HG03108 (cell line): ENCODE results near the gene CCM2.
"Not testable (repeated sequence)": the region's sequence is repeated elsewhere in the genome, so short reads cannot be mapped to it uniquely, and the experiment has no call there.

Experiments
- ATAC-seq: cut with Tn5 transposase; IDR thresholded peaks from one replicate; pipeline ENCODE4 v1.9.1; 2021; ENCODE audit warnings: moderate library complexity; ENCODE audit not compliant: unreplicated experiment

CCM2 gene

GRCh38 chr7:44980393-44981034 lies 19.5 kb upstream of the CCM2 start:
- ATAC-seq, result peak; percentile 36

DNA sequence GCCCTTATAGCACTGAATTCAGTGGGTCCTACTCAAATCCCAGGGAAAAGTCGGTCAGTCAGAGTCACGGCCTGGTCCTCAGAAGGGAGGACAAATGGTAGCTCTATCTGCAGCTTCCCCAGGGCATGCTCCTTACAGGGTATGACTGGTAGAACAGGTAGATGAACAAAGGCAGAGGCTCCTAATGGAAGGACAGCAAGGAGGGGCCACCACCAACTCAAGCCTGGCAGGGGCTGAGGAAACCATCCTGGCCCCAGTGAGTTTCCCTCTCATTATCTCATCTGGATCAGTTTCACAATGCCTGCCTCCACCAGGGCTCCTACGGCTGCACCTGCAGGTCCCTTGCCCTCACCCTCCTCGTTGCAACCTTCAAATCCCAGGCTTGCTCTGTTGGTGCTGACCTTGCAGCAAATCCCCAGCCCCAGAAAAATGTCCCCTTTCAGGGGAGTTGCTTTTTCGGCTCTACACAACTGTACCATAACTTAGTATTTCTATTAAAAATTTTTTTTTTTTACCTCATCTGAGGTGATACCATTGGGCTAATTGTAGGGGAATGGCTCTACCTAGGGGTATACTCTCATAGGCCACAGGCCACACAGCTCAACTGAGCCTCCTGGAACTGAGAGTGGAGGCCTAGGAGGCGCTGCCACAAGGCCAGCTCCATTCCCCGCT lies 18.8 kb upstream of the CCM2 start:
- no peak for ATAC-seq

DNA sequence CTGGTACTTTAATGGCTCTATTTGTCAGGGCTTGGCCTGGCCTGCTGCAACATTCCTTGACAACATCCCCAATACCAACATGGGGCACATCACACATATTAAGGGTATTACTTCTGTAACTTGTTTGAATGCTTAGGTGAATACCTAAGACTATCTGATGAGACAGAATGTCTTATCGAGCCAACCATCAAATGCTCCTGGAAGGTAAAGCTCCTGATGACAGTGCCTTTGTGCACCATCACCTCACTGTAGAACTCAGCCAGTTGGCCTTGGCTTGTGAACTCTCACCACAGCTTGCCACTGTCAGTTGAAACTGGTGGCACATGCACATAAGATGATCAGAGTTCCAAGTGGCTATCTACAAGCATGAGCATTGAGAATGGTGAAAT lies 17.5 kb upstream of the CCM2 start:
- ATAC-seq, result no peak

- ATAC-seq, result no peak
Measured at GRCh38 chr7:44982970-44983369, 17.0 kb upstream of the CCM2 start.

DNA sequence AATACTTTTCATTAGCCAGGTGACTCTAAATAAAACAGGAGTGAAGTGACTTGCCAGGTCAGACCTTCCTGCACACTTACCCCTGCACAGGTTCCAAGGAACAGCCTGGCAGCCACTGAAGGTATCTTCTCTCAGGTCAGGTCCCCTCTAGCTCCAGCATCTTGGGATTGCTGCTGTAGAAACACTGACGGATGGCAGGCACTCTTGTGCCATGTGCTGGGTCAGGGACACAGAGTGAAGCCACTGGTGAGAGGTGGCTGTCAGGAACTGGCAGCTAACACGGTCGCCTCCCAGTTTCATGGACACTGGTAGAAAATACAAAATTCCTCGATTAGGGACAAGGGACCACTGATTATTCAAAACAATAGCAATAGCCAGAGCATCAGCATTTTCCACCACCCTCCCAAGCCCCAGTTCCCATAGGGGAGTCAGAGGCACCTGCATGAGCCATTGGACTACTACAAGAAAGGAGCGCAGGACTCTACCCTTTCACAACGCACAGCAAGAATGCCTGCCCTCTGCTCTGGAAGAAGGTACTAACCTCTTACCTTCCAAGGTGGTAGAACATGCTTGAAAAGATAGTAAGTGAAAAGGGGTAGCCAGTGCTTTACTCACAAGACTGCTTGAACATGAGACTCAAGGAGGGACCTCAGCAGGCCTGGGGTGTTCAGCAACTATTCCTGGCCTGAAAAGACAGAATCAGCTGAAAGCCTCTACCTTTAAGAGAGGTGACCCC lies 16.1 kb upstream of the CCM2 start:
- no peak for ATAC-seq

DNA sequence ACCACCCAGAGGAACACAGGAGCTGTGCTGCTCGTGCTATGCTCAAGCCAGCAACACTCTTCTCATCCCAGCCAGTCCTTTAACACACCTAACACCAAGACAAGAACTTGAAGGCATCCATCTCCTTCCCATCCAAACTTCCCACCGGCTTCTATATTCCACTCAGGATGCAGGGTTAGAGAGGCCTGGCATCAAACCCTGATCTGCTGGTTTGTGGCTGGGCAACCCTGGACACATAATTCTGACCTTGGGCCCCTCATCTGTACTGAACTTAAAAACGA lies 15.6 kb upstream of the CCM2 start:
- no peak for ATAC-seq

- ATAC-seq, result no peak
Measured at GRCh38 chr7:44985033-44985695, 14.8 kb upstream of the CCM2 start.

DNA sequence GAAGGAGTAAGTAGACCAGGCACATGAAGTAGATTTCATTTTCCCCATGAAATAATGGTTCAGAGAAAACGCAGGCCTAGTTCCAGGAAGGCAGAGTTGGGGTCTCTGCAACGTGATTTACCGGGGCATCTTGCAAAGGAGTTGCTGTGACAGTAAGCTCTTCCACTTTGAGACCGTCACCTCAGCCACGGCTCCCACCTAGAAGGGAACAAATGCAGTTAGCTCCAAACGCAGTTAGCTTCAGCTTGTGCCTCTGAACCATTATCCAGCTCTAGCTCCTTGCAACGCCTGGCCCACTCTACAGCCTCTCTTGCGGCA lies 14.1 kb upstream of the CCM2 start:
- no peak for ATAC-seq

GRCh38 chr7:44986218-44987053 lies 13.6 kb upstream of the CCM2 start:
- peak; percentile 91 for ATAC-seq

DNA sequence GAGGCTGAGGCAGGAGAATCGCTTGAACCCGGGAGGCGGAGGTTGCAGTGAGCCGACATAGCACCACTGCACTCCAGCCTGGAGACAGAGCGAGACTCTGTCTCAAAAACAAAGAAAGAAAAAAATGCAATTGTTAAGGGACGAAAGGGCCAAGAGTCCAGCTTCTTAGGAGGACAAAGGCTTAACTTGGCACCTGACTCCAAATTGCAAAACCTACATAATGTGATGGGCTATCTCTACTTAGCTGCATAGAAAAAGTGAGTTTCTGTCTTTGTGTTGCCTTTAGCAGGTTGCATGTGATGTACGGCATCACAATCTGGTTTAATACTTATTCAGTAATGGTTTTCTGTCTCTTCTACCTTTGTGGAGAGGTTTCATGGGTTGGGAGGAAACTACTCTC lies 12.5 kb upstream of the CCM2 start:
- no peak for ATAC-seq

DNA sequence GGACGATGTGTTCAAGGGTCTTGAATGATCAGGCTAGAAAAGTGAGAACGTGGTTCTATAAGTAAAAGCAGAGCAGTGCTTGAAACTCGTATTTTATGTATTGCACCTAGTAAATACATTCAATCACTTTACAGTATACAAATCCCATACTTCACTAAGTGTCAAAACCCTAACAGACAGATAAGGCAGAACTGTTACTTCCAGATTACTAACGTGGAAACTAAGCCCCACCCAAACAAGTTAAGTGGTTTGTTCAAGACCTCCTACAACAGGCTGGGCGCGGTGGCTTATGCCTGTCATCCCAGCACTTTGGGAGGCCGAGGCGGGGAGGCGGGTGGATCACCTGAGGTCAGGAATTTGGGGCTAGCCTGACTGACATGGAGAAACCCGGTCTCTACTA lies 12.0 kb upstream of the CCM2 start:
- no peak for ATAC-seq

GRCh38 chr7:44988701-44989100 lies 11.3 kb upstream of the CCM2 start:
- no peak for ATAC-seq

DNA sequence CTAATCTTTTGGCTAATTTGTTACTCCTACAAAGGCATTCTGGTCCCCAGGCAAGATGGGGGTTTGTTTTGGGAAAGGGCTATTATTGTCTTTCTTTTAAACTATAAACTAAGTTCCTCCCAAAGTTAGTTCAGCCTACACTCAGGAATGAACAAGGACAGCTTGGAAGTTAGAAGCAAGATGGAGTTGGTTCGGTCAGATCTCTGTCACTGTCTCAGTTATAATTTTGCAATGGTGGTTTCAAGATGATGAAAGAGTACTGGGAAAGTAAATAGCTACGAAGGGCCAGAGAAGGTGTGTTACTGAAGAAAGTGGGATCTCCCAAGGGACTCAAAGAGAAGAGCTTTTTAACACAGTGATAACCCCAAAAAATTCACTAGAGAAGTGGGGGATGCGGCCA lies 10.9 kb upstream of the CCM2 start:
- no peak for ATAC-seq

DNA sequence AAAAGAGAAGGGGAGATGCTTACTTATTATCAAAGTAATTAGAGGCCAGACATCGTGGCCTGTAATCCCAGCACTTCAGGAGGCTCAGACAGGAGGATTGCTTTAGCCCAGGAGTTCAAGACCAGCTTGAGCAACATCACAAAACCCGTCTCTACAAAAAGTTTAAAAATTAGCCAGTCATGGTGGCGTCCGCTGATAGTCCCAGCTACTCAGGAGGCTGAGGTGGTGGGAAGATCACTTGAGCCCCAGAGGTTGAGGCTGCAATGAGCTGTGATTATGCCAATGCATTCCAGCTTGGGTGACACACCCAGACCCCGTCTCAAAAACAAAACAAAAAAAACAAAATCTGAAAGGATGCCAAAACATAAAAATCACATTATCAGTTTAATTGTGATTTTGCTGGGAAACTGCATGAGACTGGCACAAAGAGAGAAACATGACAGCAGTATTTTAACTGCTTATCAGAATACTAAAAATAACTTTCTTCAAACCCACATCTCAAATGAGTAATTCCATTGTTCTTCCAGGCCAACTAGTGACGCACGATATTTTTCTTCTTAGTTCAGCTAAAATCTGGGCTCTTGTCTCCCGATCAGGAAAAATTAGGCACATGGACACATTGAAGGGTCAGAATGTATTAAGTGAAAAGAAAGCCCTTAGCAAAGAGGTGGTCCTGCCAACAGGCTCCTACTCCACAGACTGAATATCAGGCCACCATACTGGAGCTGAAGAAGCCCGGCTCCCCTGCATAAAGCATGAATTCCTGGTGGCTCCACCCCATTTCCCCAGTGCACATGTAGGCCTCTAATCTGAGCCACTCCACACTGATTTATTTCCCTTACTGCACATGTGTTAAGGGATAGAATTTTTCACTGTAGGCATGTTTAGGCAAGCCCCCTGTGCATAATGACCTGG lies 9.6 kb upstream of the CCM2 start:
- no peak for ATAC-seq

DNA sequence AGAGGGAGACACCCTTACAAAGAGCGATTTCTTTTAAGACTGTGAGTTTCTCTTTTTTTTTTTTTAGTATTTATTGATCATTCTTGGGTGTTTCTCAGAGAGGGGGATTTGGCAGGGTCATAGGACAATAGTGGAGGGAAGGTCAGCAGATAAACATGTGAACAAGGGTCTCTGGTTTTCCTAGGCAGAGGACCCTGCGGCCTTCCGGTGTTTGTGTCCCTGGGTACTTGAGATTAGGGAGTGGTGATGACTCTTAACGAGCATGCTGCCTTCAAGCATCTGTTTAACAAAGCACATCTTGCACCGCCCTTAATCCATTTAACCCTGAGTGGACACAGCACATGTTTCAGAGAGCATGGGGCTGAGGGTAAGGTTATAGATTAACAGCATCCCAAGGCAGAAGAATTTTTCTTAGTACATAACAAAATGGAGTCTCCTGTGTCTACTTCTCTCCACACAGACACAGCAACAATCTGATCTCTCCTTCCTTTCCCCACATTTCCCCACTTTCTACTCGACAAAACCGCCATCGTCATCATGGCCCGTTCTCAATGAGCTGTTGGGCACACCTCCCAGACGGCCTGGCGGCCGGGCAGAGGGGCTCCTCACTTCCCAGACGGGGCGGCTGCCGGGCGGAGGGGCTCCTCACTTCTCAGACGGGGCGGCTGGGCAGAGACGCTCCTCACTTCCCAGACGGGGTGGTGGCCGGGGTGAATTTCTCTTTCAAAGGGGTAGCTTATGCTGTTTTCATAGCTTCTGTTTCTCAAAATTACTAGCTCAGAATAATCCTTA lies 7.8 kb upstream of the CCM2 start:
- ATAC-seq, result not testable (repeated sequence)

DNA sequence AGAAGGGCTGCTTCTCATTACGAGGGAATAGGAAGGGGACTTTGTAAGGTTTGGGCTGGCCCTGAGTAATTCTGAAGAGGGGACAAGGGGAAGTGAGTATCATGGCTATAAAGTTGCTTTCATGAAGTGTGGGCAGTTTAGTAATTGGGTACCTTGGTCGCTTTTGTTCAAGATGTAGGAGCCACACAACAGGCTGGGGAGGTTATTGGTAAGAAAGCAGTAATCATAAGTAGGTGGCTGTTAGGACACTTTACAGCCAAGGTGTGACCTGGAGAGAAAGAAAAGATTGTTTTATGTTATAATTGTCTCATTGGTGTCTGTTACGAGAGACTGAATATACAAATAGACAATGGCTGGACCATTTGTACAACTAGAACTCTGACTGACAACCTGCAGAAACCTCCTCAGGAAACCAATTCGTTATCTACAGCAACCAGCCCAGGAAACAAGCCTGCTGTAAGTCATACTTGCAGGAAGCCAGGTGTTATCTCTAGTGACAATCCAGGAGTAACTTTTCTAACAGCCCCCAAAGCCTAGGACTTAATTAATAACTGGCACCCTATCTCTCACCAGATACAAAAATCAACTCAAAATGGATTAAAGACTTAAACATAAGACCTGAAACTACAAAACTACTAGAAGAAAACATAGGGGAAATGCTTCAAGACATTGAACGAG lies 5.0 kb upstream of the CCM2 start:
- no peak for ATAC-seq

GRCh38 chr7:44995555-44996493 lies 4.2 kb upstream of the CCM2 start:
- no peak for ATAC-seq
